Activated CD4-positive, alpha-beta T cell treated with anti-CD3 and anti-CD28 coated beads, Interleukin-2, amount 10 ng/mL, durations not matched to agents 24 days and 14 days (primary cell): Measurements from ENCODE around the gene C14orf119. TPM values are rescaled to one million over a fixed set of nuclear protein-coding genes. Genes with fewer than 3 reads are reported as not detected.
"Not testable (repeated sequence)": the region's sequence is repeated elsewhere in the genome, so short reads cannot be mapped to it uniquely, and the experiment has no call there.

Experiments
- DNase-seq: peaks from one replicate; pipeline ENCODE4 v3.0.0; 2022
- H3K27ac Mint-ChIP-seq: one replicate; pipeline ENCODE4 v1.8.0; 2022; ENCODE audit warnings: mild to moderate bottlenecking, mixed read lengths
- H3K27me3 Mint-ChIP-seq: one replicate; pipeline ENCODE4 v1.8.0; 2022; ENCODE audit warnings: mixed read lengths
- H3K36me3 Mint-ChIP-seq: one replicate; pipeline ENCODE4 v1.8.0; 2022; ENCODE audit warnings: low read depth, mild to moderate bottlenecking, mixed read lengths
- H3K4me1 Mint-ChIP-seq: one replicate; pipeline ENCODE4 v1.8.0; 2021; ENCODE audit warnings: mixed read lengths
- H3K4me3 Mint-ChIP-seq: one replicate; pipeline ENCODE4 v1.8.0; 2022; ENCODE audit warnings: mild to moderate bottlenecking, moderate library complexity, mixed read lengths
- H3K9me3 Mint-ChIP-seq: one replicate; pipeline ENCODE4 v1.8.0; 2021; ENCODE audit warnings: mixed read lengths
- intact Hi-C: fragments of 100-400 bp; cut with micrococcal nuclease; formaldehyde crosslinking; loops from one replicate; pipeline ENCODE4 v1.15.1; 2023
- total RNA-seq: library from RNA; stranded (reverse); gene quantifications from 2 replicates; pipeline ENCODE4 v1.2.3, GENCODE V29; 2022

Gene C14orf119
- total RNA-seq, 1 donor from 2014 or later = 54.3 TPM

- H3K27me3 Mint-ChIP-seq = peaks cover 2% of the 10 kb centered on the region
- H3K9me3 Mint-ChIP-seq = no peaks in the 10 kb centered on the region
- no peak overlapping the region for H3K4me3 Mint-ChIP-seq
- no peak overlapping the region for H3K27ac Mint-ChIP-seq
- H3K36me3 Mint-ChIP-seq = peaks cover 8% of the 10 kb centered on the region
- DNase-seq = no peak
- intact Hi-C loops = no loop called here
- no peaks in the 10 kb centered on the region for H3K4me1 Mint-ChIP-seq
Measured at GRCh38 chr14:23103581-23103980, 8.3 kb downstream of the C14orf119 start.

- no peak overlapping the region for H3K4me3 Mint-ChIP-seq
- H3K4me1 Mint-ChIP-seq = no peaks in the 10 kb centered on the region
- H3K36me3 Mint-ChIP-seq = peaks cover 3% of the 10 kb centered on the region
Measured at GRCh38 chr14:23104070-23104590, 8.8 kb downstream of the C14orf119 start.

GRCh38 chr14:23104591-23105347 is 9.5 kb downstream of the C14orf119 start, which contains the start of gene CIROP:
Gene CIROP (minus strand): TSS chr14:23104989. CDS start chr14:23104920, 69 bp downstream.
- intact Hi-C loops = no loop called here
- Mint-ChIP-seq H3K4me1 (no peaks in the 10 kb centered on the region), H3K9me3 (no peaks in the 10 kb centered on the region), H3K27me3 (peaks cover 2% of the 10 kb centered on the region), H3K27ac (no peak within 1 kb of the TSS), H3K36me3 (no peaks in the 10 kb centered on the region), H3K4me3 (no peak within 1 kb of the TSS)
- no peak for DNase-seq

More at GRCh38 chr14:23104070-23104590, 8.8 kb downstream of the C14orf119 start:
- no peaks in the 10 kb centered on the region for H3K9me3 Mint-ChIP-seq
- intact Hi-C loops = no loop called here
- H3K27ac Mint-ChIP-seq = no peak overlapping the region
- H3K27me3 Mint-ChIP-seq = peaks cover 2% of the 10 kb centered on the region
- DNase-seq = no peak

- intact Hi-C loops = no loop called here
- no peak overlapping the region for H3K27ac Mint-ChIP-seq
Measured at GRCh38 chr14:23105348-23105824, 10.1 kb downstream of the C14orf119 start.

GRCh38 chr14:23106747-23107045 is 11.4 kb downstream of the C14orf119 start:
- intact Hi-C loops = no loop called here
- H3K4me3 Mint-ChIP-seq = no peak overlapping the region
- peaks cover 2% of the 10 kb centered on the region for H3K27me3 Mint-ChIP-seq
- H3K36me3 Mint-ChIP-seq = no peaks in the 10 kb centered on the region
- no peaks in the 10 kb centered on the region for H3K4me1 Mint-ChIP-seq
- H3K27ac Mint-ChIP-seq = no peak overlapping the region
- H3K9me3 Mint-ChIP-seq = no peaks in the 10 kb centered on the region
- no peak for DNase-seq

More at GRCh38 chr14:23105348-23105824, 10.1 kb downstream of the C14orf119 start:
- H3K9me3 Mint-ChIP-seq = no peaks in the 10 kb centered on the region
- H3K4me1 Mint-ChIP-seq = no peaks in the 10 kb centered on the region
- no peaks in the 10 kb centered on the region for H3K36me3 Mint-ChIP-seq
- H3K4me3 Mint-ChIP-seq = no peak overlapping the region
- no peak for DNase-seq
- peaks cover 2% of the 10 kb centered on the region for H3K27me3 Mint-ChIP-seq

- H3K9me3 Mint-ChIP-seq, DNase-seq, H3K4me3 Mint-ChIP-seq, H3K36me3 Mint-ChIP-seq, H3K27me3 Mint-ChIP-seq, H3K27ac Mint-ChIP-seq, H3K4me1 Mint-ChIP-seq: not testable (repeated sequence)
- intact Hi-C loops = loop anchor here (2.0 kb wide), 1 partner anchor 31 kb away; no protein-coding TSS in a partner anchor
Measured at GRCh38 chr14:23107620-23108019, 12.3 kb downstream of the C14orf119 start.

GRCh38 chr14:23108169-23108568 is 12.9 kb downstream of the C14orf119 start:
- H3K36me3 Mint-ChIP-seq, H3K27ac Mint-ChIP-seq, H3K4me1 Mint-ChIP-seq, H3K4me3 Mint-ChIP-seq, DNase-seq, H3K27me3 Mint-ChIP-seq, H3K9me3 Mint-ChIP-seq: not testable (repeated sequence)
- intact Hi-C loops = loop anchor here (2.0 kb wide), 1 partner anchor 31 kb away; no protein-coding TSS in a partner anchor

- no peak overlapping the region for H3K27ac Mint-ChIP-seq
- no peaks in the 10 kb centered on the region for H3K36me3 Mint-ChIP-seq
- H3K4me3 Mint-ChIP-seq = no peak overlapping the region
- intact Hi-C loops = loop anchor here (2.0 kb wide), 2 partner anchors 33 to 41 kb away; no protein-coding TSS in a partner anchor
- DNase-seq = no peak
- peaks cover 4% of the 10 kb centered on the region for H3K4me1 Mint-ChIP-seq
- peaks cover 2% of the 10 kb centered on the region for H3K27me3 Mint-ChIP-seq
- H3K9me3 Mint-ChIP-seq = no peaks in the 10 kb centered on the region
Measured at GRCh38 chr14:23109769-23110168, 14.5 kb downstream of the C14orf119 start.

GRCh38 chr14:23110579-23111365 is 15.5 kb downstream of the C14orf119 start:
- DNase-seq = no peak
- Mint-ChIP-seq H3K27me3 (peaks cover 5% of the 10 kb centered on the region), H3K27ac (no peak overlapping the region), H3K4me1 (peaks cover 8% of the 10 kb centered on the region), H3K4me3 (no peak overlapping the region), H3K36me3 (no peaks in the 10 kb centered on the region), H3K9me3 (no peaks in the 10 kb centered on the region)
- intact Hi-C loops = loop anchor here (2.0 kb wide), 1 partner anchor 42 kb away; no protein-coding TSS in a partner anchor

- Mint-ChIP-seq H3K4me3 (no peak overlapping the region), H3K9me3 (no peaks in the 10 kb centered on the region), H3K4me1 (peaks cover 8% of the 10 kb centered on the region), H3K27ac (no peak overlapping the region), H3K36me3 (no peaks in the 10 kb centered on the region), H3K27me3 (peaks cover 5% of the 10 kb centered on the region)
- intact Hi-C loops = no loop called here
- no peak for DNase-seq
Measured at GRCh38 chr14:23112359-23113178, 17.3 kb downstream of the C14orf119 start.

GRCh38 chr14:23113431-23114119 is 18.3 kb downstream of the C14orf119 start:
- intact Hi-C loops = no loop called here
- Mint-ChIP-seq H3K27ac (no peak overlapping the region), H3K4me1 (peaks cover 10% of the 10 kb centered on the region), H3K36me3 (no peaks in the 10 kb centered on the region), H3K4me3 (no peak overlapping the region), H3K9me3 (no peaks in the 10 kb centered on the region), H3K27me3 (peaks cover 5% of the 10 kb centered on the region)
- no peak for DNase-seq

GRCh38 chr14:23114120-23114458 is 18.8 kb downstream of the C14orf119 start:
- Mint-ChIP-seq H3K27ac (no peak overlapping the region), H3K4me1 (peaks cover 11% of the 10 kb centered on the region), H3K27me3 (peaks cover 5% of the 10 kb centered on the region), H3K9me3 (no peaks in the 10 kb centered on the region), H3K36me3 (no peaks in the 10 kb centered on the region), H3K4me3 (no peak overlapping the region)
- intact Hi-C loops = no loop called here
- DNase-seq = no peak

GRCh38 chr14:23114669-23115038 is 19.3 kb downstream of the C14orf119 start:
- H3K27me3 Mint-ChIP-seq = peaks cover 5% of the 10 kb centered on the region
- no peaks in the 10 kb centered on the region for H3K36me3 Mint-ChIP-seq
- H3K9me3 Mint-ChIP-seq = no peaks in the 10 kb centered on the region
- H3K27ac Mint-ChIP-seq = no peak overlapping the region
- no peak overlapping the region for H3K4me3 Mint-ChIP-seq
- intact Hi-C loops = no loop called here
- peaks cover 17% of the 10 kb centered on the region for H3K4me1 Mint-ChIP-seq
- no peak for DNase-seq
